ENCODE results near the gene CCN5.
"Not testable (repeated sequence)": the region's sequence is repeated elsewhere in the genome, so short reads cannot be mapped to it uniquely, and the experiment has no call there.

- not testable (repeated sequence) for TF ChIP-seq CTCF (IDR thresholded peaks at IDR 0.05; ENCODE audit: control extremely low read depth in 1 of 3, insufficient read depth in 1 of 3, low read depth in 1 of 3, low read length in 3 of 3); TAF1 (IDR thresholded peaks at IDR 0.05; ENCODE audit: low read depth, low read length); NRF1 (IDR thresholded peaks at IDR 0.05; ENCODE audit: low read depth, low read length); POLR2A (IDR thresholded peaks at IDR 0.05; ENCODE audit: control extremely low read depth in 1 of 2, low read depth in 2 of 2, low read length in 2 of 2); BCL11A (IDR thresholded peaks at IDR 0.05; ENCODE audit: low read depth in 2 of 2, low read length in 2 of 2); JUND (IDR thresholded peaks at IDR 0.05; ENCODE audit: low read length)
Measured at GRCh38 chr20:44697041-44697440, 18.1 kb upstream of the CCN5 start.

All from H1 (cell line).